GM19438 (cell line): Measurements from ENCODE around the gene DRD3.

Experiments used
- ATAC-seq: cut with Tn5 transposase; IDR thresholded peaks from one replicate; pipeline ENCODE4 v1.9.1; 2021; ENCODE audit warnings: low read depth; ENCODE audit not compliant: unreplicated experiment

DRD3 gene

GRCh38 chr3:114080201-114080600 lies 98.7 kb downstream of the DRD3 start:
- ATAC-seq: no peak

- ATAC-seq: no peak
These were observed 99.1 kb downstream of the DRD3 start for GRCh38 chr3:114079761-114080160.

- ATAC-seq: no peak
These were observed 100.7 kb downstream of the DRD3 start for GRCh38 chr3:114078126-114078525.
